PC-9 (cell line): Measurements from ENCODE around the gene EML2. TPM values are rescaled to one million over a fixed set of nuclear protein-coding genes. Genes with fewer than 3 reads are reported as not detected.

Source experiments
- BruUV-seq: library from RNA; stranded (reverse); fragments of 400-500 nt; replicated peaks from 2 replicates; lab custom pipeline; 2021; lab: Mats Ljungman, UMichigan
- CTCF ChIA-PET: fragments of 300-600 bp; sonication (Branson Sonifier 250); formaldehyde crosslinking; loops from one replicate; lab custom pipeline; 2022; ENCODE audit warnings: antibody characterized with exemption; lab: Charles Lee
- POLR2A ChIA-PET: fragments of 300-600 bp; sonication (Branson Sonifier 250); formaldehyde crosslinking; loops from one replicate; lab custom pipeline; 2022; ENCODE audit warnings: antibody characterized with exemption; ENCODE audit not compliant: unreplicated experiment; lab: Charles Lee
- DNase-seq, 2 experiments: peaks; one replicate each; pipeline versions ENCODE4 v3.0.0 to v3.0.0-alpha.2; 2015 to 2022; ENCODE audit warnings: mixed read lengths in 1 of 2
- H2AFZ ChIP-seq: fragments of 200-600 bp; sonication (generic); 2 replicates; pipeline ENCODE4 v1.8.1; 2017; ENCODE audit warnings: antibody characterized with exemption
- H3F3A ChIP-seq: fragments of 200-600 bp; sonication (generic); 2 replicates; pipeline ENCODE4 v1.8.1; 2017; ENCODE audit warnings: antibody characterized with exemption, mild to moderate bottlenecking, low read depth; ENCODE audit not compliant: insufficient read depth
- H3K27ac ChIP-seq: fragments of 200-600 bp; sonication (generic); 2 replicates; pipeline ENCODE4 v1.6.1; 2016; ENCODE audit warnings: mixed run types
- H3K27me3 ChIP-seq: fragments of 200-600 bp; sonication (generic); 2 replicates; pipeline ENCODE4 v1.6.1; 2016; ENCODE audit warnings: low read depth, mixed run types; ENCODE audit not compliant: insufficient read depth
- H3K36me3 ChIP-seq: fragments of 200-600 bp; sonication (generic); 2 replicates; pipeline ENCODE4 v1.6.1; 2016; ENCODE audit warnings: low read depth, mixed run types
- H3K4me1 ChIP-seq: fragments of 200-600 bp; sonication (generic); replicated peaks from 2 replicates; pipeline ENCODE4 v1.6.1; 2016; ENCODE audit warnings: mixed run types; ENCODE audit not compliant: insufficient read depth
- H3K4me2 ChIP-seq: fragments of 200-600 bp; sonication (generic); 2 replicates; pipeline ENCODE4 v1.6.1; 2017; ENCODE audit warnings: mixed run types
- H3K4me3 ChIP-seq: fragments of 200-600 bp; sonication (generic); 2 replicates; pipeline ENCODE4 v1.6.1; 2016; ENCODE audit warnings: mixed run types
- H3K79me2 ChIP-seq: fragments of 200-600 bp; sonication (generic); 2 replicates; pipeline ENCODE4 v1.6.1; 2017; ENCODE audit warnings: low read depth, mixed run types
- H3K9me2 ChIP-seq: fragments of 200-600 bp; sonication (generic); 2 replicates; pipeline ENCODE4 v1.8.1; 2017; ENCODE audit warnings: mild to moderate bottlenecking; ENCODE audit not compliant: insufficient read depth
- H3K9me3 ChIP-seq: fragments of 200-600 bp; sonication (generic); 2 replicates; pipeline ENCODE4 v1.8.1; 2016; ENCODE audit warnings: low read depth; ENCODE audit not compliant: insufficient read depth
- H4K20me1 ChIP-seq: fragments of 200-600 bp; sonication (generic); 2 replicates; pipeline ENCODE4 v1.8.1; 2017; ENCODE audit not compliant: insufficient read depth
- CTCF ChIP-seq: fragments of 200-600 bp; sonication (generic); conservative IDR thresholded peaks from 2 replicates; pipeline ENCODE4 v1.6.1; 2017; ENCODE audit warnings: mixed run types, antibody characterized with exemption, mild to moderate bottlenecking, moderate library complexity
- EZH2 ChIP-seq: fragments of 200-600 bp; sonication (generic); IDR thresholded peaks from 2 replicates; pipeline ENCODE4 v1.8.0; 2017; ENCODE audit warnings: antibody characterized with exemption, low read depth
- intact Hi-C: fragments of 100-400 bp; cut with micrococcal nuclease; formaldehyde crosslinking; loops from one replicate; pipeline ENCODE4 v1.10.0; 2022; ENCODE audit not compliant: unreplicated experiment
- total RNA-seq: library from RNA; stranded (reverse); gene quantifications from 2 replicates; pipeline ENCODE4 v1.2.3, GENCODE V29; 2021

Gene EML2
- total RNA-seq, 1 experiment from 2014 or later: 61.7 TPM

- TF ChIP-seq EZH2: no peak
- TF ChIP-seq CTCF: no peak
- Histone ChIP-seq H3K4me1 (no peaks in the 10 kb centered on the region), H4K20me1 (no peaks in the 10 kb centered on the region), H3K4me3 (no peak overlapping the region), H3K27me3 (no peaks in the 10 kb centered on the region), H3K4me2 (no peak overlapping the region), H3K9me3 (no peaks in the 10 kb centered on the region), H2AFZ (no peak overlapping the region), H3K79me2 (no peaks in the 10 kb centered on the region), H3F3A (no peaks in the 10 kb centered on the region; the same call in 1 of the 2 replicates), H3K36me3 (no peaks in the 10 kb centered on the region), H3K9me2 (no peaks in the 10 kb centered on the region), H3K27ac (no peak overlapping the region)
- intact Hi-C loops: no loop called here
- no peak for DNase-seq
- ChIA-PET POLR2A (no interaction called here), CTCF (interaction anchor here (0.5 kb wide), 1 partner anchor 8 kb away, joined by 13 read pairs; no protein-coding TSS in a partner anchor)
- no TSS peak for BruUV-seq
Measured at GRCh38 chr19:45653634-45654033, 14.4 kb upstream of the EML2 start.

GRCh38 chr19:45650722-45651121, 11.5 kb upstream of the EML2 start:
- H4K20me1 ChIP-seq: no peaks in the 10 kb centered on the region
- no peak overlapping the region for H3K4me2 ChIP-seq
- H2AFZ ChIP-seq: no peak overlapping the region
- ChIA-PET POLR2A (interaction anchor here (0.6 kb wide), 1 partner anchor 153 kb away, joined by 3 read pairs; no protein-coding TSS in a partner anchor), CTCF (interaction anchor here (0.5 kb wide), 1 partner anchor 57 kb away, joined by 4 read pairs; no protein-coding TSS in a partner anchor)
- no peaks in the 10 kb centered on the region; the same call in 1 of the 2 replicates for H3F3A ChIP-seq
- no peaks in the 10 kb centered on the region for H3K27me3 ChIP-seq
- no peaks in the 10 kb centered on the region for H3K9me3 ChIP-seq
- H3K4me1 ChIP-seq: no peaks in the 10 kb centered on the region
- BruUV-seq: no TSS peak
- no peak overlapping the region for H3K27ac ChIP-seq
- intact Hi-C loops: no loop called here
- H3K9me2 ChIP-seq: no peaks in the 10 kb centered on the region
- DNase-seq: no peak
- H3K79me2 ChIP-seq: no peaks in the 10 kb centered on the region
- TF ChIP-seq CTCF (no peak), EZH2 (no peak)
- no peak overlapping the region for H3K4me3 ChIP-seq
- no peaks in the 10 kb centered on the region for H3K36me3 ChIP-seq

- intact Hi-C loops: no loop called here
- peak overlapping the region; percentile 40; the same call in 1 of the 2 replicates for H3K4me3 ChIP-seq
- H3F3A ChIP-seq: peaks cover 33% of the 10 kb centered on the region
- CTCF ChIA-PET: interaction anchor here (0.6 to 1.2 kb wide), 2 partner anchors 19 to 31 kb away, joined by 5 to 6 read pairs; no protein-coding TSS in a partner anchor
- H4K20me1 ChIP-seq: no peaks in the 10 kb centered on the region
- H3K27ac ChIP-seq: no peak overlapping the region
- H3K36me3 ChIP-seq: no peaks in the 10 kb centered on the region
- no peaks in the 10 kb centered on the region for H3K9me3 ChIP-seq
- H2AFZ ChIP-seq: peak overlapping the region; percentile 29; the same call in 1 of the 2 replicates
- H3K27me3 ChIP-seq: no peaks in the 10 kb centered on the region
- peaks cover 12% of the 10 kb centered on the region for H3K4me1 ChIP-seq
- no TSS peak for BruUV-seq
- H3K9me2 ChIP-seq: no peaks in the 10 kb centered on the region
- H3K4me2 ChIP-seq: peak overlapping the region; percentile 66
- POLR2A ChIA-PET: interaction anchor here (0.7 kb wide), 1 partner anchor 32 kb away, joined by 8 read pairs; no protein-coding TSS in a partner anchor
- no peaks in the 10 kb centered on the region for H3K79me2 ChIP-seq
- TF ChIP-seq CTCF (no peak), EZH2 (no peak)
- DNase-seq: no peak
Measured at GRCh38 chr19:45646345-45646698, 7.1 kb upstream of the EML2 start.
